CD4-positive, CD25-positive, alpha-beta regulatory T cell (primary cell): Measurements from ENCODE around the gene PPP1CA. TPM values are rescaled to one million over a fixed set of nuclear protein-coding genes. Genes with fewer than 3 reads are reported as not detected.

Source experiments
- ATAC-seq, 2 donors: fragments of 150-1000 bp; cut with Tn5 transposase; one replicate each; pipeline ENCODE4 v1.10.0; 2021; ENCODE audit warnings: low read depth in 2 of 2, moderate number of reproducible peaks in 2 of 2, moderate library complexity in 1 of 2
- DNase-seq, 3 donors: peaks; one replicate each; pipeline versions ENCODE4 v3.0.0 to v3.0.0-alpha.2; 2012 to 2022; ENCODE audit warnings: mixed read lengths in 1 of 3
- H3K27ac ChIP-seq: one replicate; pipeline ENCODE4 v1.7.0; 2013; ENCODE audit warnings: mild to moderate bottlenecking, low read length; ENCODE audit not compliant: insufficient read depth, poor library complexity, severe bottlenecking
- H3K27me3 ChIP-seq: one replicate; pipeline ENCODE4 v1.7.0; 2013; ENCODE audit warnings: low read length; ENCODE audit not compliant: control insufficient read depth, insufficient read depth
- H3K36me3 ChIP-seq: one replicate; pipeline ENCODE4 v1.7.0; 2013; ENCODE audit warnings: mild to moderate bottlenecking, low read length, moderate library complexity; ENCODE audit not compliant: control insufficient read depth, insufficient read depth
- H3K4me1 ChIP-seq: 2 replicates; pipeline ENCODE4 v1.7.0; 2013; ENCODE audit warnings: mild to moderate bottlenecking, low read length; ENCODE audit not compliant: insufficient read depth, control insufficient read depth, poor library complexity, severe bottlenecking
- H3K4me3 ChIP-seq: one replicate; pipeline ENCODE4 v1.7.0; 2013; ENCODE audit warnings: low read depth, mild to moderate bottlenecking, low read length, moderate library complexity
- H3K9me3 ChIP-seq, 2 experiments: 1 replicate in 1 of 2; 2 replicates in 1 of 2; pipeline ENCODE4 v1.7.0; 2013; ENCODE audit warnings: low read length in 2 of 2, mild to moderate bottlenecking in 1 of 2, moderate library complexity in 1 of 2; ENCODE audit not compliant: control insufficient read depth in 2 of 2
- H3K27ac Mint-ChIP-seq, 3 donors: one replicate each; pipeline ENCODE4 v1.8.0; 2020 to 2022; ENCODE audit warnings: mild to moderate bottlenecking in 3 of 3, mixed read lengths in 3 of 3, moderate library complexity in 2 of 3
- H3K27me3 Mint-ChIP-seq: one replicate; pipeline ENCODE4 v1.8.0; 2022; ENCODE audit warnings: mild to moderate bottlenecking, mixed read lengths
- H3K36me3 Mint-ChIP-seq: one replicate; pipeline ENCODE4 v1.8.0; 2020; ENCODE audit warnings: mixed read lengths
- H3K4me1 Mint-ChIP-seq, 4 donors: one replicate each; pipeline ENCODE4 v1.8.0; 2020 to 2022; ENCODE audit warnings: mixed read lengths in 4 of 4, mild to moderate bottlenecking in 1 of 4
- H3K4me3 Mint-ChIP-seq, 4 donors: one replicate each; pipeline ENCODE4 v1.8.0; 2020 to 2022; ENCODE audit warnings: mild to moderate bottlenecking in 4 of 4, mixed read lengths in 4 of 4, moderate library complexity in 3 of 4
- H3K9me3 Mint-ChIP-seq, 7 donors: one replicate each; pipeline ENCODE4 v1.8.0; 2020 to 2022; ENCODE audit warnings: mixed read lengths in 7 of 7, mild to moderate bottlenecking in 3 of 7, moderate library complexity in 2 of 7
- polyA plus RNA-seq, 4 donors: library from polyadenylated mRNA; unstranded; fragments of 300-500 nt; fragmentation: Illumina TruSeq; gene quantifications; one replicate each; pipeline ENCODE4 v1.2.3, GENCODE V29; 2021
- total RNA-seq: library from RNA; stranded (reverse); gene quantifications from one replicate; pipeline ENCODE4 v1.2.3, GENCODE V29; 2022

The PPP1CA gene
- total and polyA plus RNA-seq, 5 donors from 2014 or later: 160 to 762 (median 557) TPM

DNA sequence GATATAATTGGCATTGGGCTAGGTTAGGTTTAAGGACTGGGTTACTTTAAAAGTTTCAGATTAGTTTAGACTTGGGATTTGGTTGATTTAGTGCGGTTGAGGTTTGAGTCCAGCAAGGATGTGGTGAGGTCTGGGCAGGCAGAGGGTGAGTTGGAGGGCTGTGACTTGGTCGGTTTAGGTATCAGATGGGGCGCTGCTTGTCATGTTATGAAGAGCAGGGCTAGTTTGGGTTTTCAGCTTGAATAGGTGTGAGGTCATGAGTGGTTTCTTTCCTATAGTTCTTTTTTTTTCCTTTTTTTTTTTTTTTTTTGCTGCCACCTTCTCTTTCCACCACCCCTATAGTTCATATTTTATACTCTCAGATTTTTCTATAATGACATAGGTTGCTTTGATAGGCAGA lies 33.0 kb downstream of the PPP1CA start:
- Mint-ChIP-seq H3K4me1 (peaks cover 5 to 66% (median 40%) of the 10 kb centered on the region in 4 donors), H3K4me3 (peak overlapping the region in 2 of 4 donors; percentile 29 to 47), H3K9me3 (peaks cover 0 to 1% (median 0%) of the 10 kb centered on the region in 7 donors), H3K27me3 (peaks cover 34% of the 10 kb centered on the region), H3K27ac (peak overlapping the region in 2 of 3 donors; percentile 24 to 38), H3K36me3 (peaks cover 7% of the 10 kb centered on the region)
- H3K9me3 ChIP-seq: no peaks in the 10 kb centered on the region
- H3K27ac ChIP-seq: no peak overlapping the region
- H3K4me3 ChIP-seq: no peak overlapping the region
- peaks cover 33% of the 10 kb centered on the region for H3K4me1 ChIP-seq
- ATAC-seq (no peak), DNase-seq (no peak)
- H3K36me3 ChIP-seq: no peaks in the 10 kb centered on the region
- H3K27me3 ChIP-seq: no peaks in the 10 kb centered on the region

DNA sequence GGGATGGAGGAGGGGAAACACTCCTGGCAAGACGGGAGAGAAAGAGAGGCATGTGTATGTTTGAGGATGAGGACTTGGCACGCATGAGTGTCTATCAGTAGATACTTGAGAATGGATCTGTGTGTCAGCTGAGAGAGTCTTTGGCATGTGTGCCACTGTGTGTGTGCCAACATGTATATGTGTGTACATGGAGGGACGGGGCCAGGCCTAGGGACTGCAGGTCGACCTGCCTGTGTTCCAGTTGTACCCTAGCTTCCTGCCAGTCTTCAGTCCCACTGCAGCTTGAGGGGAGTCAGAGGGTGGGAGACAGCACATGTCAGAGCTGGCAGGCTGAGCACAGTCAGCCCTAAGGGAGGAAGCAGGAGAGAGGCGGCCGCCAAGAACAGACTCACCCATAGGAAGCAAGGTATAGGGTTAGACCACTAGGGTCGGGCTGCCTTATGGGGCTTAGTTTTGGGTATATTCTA lies 33.9 kb downstream of the PPP1CA start:
- Mint-ChIP-seq H3K36me3 (peaks cover 7% of the 10 kb centered on the region), H3K27me3 (peaks cover 30% of the 10 kb centered on the region), H3K9me3 (no peaks in the 10 kb centered on the region), H3K27ac (peak overlapping the region in 2 of 3 donors; percentile 62 to 72), H3K4me1 (peaks cover 5 to 71% (median 40%) of the 10 kb centered on the region in 4 donors), H3K4me3 (peak overlapping the region in 1 of 4 donors; percentile 29)
- DNase-seq: no peak
- no peaks in the 10 kb centered on the region for H3K9me3 ChIP-seq
- no peaks in the 10 kb centered on the region for H3K27me3 ChIP-seq
- H3K27ac ChIP-seq: no peak overlapping the region
- ATAC-seq: no peak
- H3K36me3 ChIP-seq: no peaks in the 10 kb centered on the region
- H3K4me3 ChIP-seq: no peak overlapping the region
- H3K4me1 ChIP-seq: peaks cover 28% of the 10 kb centered on the region

DNA sequence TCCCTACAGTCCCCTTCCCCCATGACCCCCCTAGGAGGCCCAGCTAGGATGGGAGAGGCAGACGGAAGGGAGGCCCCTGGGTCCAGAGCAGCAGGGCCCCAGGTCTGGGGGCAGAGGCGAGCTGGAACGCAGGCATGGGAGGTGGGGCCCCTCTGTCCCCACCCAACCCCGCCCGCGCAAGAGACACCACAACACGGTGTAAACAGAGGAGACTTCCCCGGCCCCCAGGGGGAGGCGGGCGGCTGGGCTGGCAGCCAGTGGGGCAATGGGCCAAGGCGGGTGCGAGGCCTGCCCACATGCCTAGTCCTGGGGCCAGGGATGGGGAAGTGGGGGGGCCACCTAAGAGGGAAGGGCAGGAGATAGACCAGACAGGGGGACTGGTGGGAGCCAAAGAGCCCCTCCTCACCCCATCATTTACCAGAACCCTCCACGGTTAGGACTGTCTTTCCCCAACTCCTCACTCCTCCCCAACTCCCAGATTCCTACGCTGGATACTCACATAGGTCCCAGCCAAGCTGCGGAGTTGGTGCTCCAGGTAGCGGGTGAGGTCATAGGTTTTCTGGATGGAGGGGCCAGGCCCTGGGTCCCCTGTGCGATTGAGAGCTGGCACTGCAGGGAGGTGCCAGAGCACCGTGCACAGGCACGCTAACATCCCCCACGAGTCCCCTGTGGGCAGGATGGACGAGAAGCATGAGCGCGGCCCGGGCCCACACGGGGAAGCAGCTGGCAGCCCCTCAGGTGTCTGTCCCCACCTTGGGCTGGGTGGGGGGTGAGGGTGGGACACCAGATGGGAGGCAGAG lies 34.5 kb downstream of the PPP1CA start:
- ATAC-seq (no peak), DNase-seq (no peak)
- H3K27ac ChIP-seq: no peak overlapping the region
- H3K27me3 ChIP-seq: no peaks in the 10 kb centered on the region
- Mint-ChIP-seq H3K27me3 (peaks cover 30% of the 10 kb centered on the region), H3K4me1 (peaks cover 10 to 73% (median 41%) of the 10 kb centered on the region in 4 donors), H3K9me3 (no peaks in the 10 kb centered on the region), H3K27ac (peak overlapping the region in 2 of 3 donors; percentile 62 to 72), H3K36me3 (peaks cover 7% of the 10 kb centered on the region), H3K4me3 (no peak overlapping the region)
- no peaks in the 10 kb centered on the region for H3K36me3 ChIP-seq
- no peaks in the 10 kb centered on the region for H3K9me3 ChIP-seq
- no peak overlapping the region for H3K4me3 ChIP-seq
- H3K4me1 ChIP-seq: peaks cover 27% of the 10 kb centered on the region

DNA sequence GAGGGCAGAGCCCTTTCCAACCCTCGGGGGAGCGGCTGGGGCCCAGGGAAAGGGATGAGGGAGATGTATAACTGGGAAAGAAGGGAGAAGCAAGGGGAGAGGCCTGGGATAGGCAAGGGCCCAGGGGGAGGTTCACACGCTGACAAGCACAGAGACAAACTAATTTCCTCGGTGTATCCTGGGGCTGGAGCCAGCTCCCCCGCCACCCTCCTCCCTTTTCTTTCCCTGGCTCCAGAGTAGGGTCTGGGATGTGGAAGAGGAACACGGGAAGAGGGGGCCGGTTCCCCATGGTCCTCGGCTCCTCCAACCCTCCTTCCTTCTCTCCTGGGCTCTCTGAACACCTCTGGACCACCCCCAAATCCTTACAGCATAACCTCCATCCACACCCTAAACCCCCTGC lies 35.1 kb downstream of the PPP1CA start:
- DNase-seq (no peak), ATAC-seq (no peak)
- H3K4me3 ChIP-seq: no peak overlapping the region
- H3K4me1 ChIP-seq: peaks cover 21% of the 10 kb centered on the region
- no peak overlapping the region for H3K27ac Mint-ChIP-seq
- H3K27me3 ChIP-seq: no peaks in the 10 kb centered on the region
- H3K9me3 ChIP-seq: no peaks in the 10 kb centered on the region
- peaks cover 15 to 69% (median 39%) of the 10 kb centered on the region in 4 donors for H3K4me1 Mint-ChIP-seq
- peak overlapping the region in 1 of 4 donors; percentile 78 for H3K4me3 Mint-ChIP-seq
- H3K27me3 Mint-ChIP-seq: peaks cover 27% of the 10 kb centered on the region
- H3K9me3 Mint-ChIP-seq: no peaks in the 10 kb centered on the region
- no peaks in the 10 kb centered on the region for H3K36me3 ChIP-seq
- no peak overlapping the region for H3K27ac ChIP-seq
- H3K36me3 Mint-ChIP-seq: peaks cover 7% of the 10 kb centered on the region

DNA sequence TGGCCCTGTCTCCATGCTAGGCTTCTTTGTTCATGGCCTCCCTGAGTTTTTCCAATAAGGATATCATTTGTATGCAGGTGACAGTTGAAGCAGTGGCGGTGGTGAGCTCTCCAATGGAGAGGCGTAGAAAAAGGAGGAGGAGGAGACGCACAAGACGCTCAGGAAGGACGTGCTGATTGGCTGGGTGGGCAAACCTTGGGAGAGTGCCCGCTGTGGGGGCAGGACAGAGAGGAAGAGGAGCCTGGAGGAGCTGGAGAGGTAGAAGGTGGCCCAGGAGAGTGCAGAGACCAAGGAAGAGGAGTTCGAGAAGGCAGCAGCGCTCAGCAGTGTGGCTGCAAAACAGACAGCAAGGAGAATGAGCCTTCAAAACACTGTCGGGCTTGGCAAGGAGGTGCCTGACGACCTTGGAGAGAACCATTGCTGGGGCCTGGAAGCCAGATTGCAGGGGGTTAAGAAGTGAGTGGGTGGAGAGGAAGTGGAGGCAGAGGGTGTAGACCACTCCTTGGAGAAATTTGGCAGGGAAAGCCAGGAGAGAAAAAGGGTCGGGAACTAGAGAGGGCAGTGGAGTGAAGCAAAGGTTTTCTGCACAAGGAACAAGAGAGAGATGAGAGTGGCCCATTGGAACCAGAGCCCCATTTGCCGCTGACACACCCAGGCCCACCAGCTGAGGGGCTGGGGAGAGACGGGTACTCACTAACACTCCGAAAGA lies 35.8 kb downstream of the PPP1CA start:
- H3K4me3 ChIP-seq: no peak overlapping the region
- Mint-ChIP-seq H3K4me3 (peak overlapping the region in 1 of 4 donors; percentile 78), H3K27me3 (peaks cover 20% of the 10 kb centered on the region)

DNA sequence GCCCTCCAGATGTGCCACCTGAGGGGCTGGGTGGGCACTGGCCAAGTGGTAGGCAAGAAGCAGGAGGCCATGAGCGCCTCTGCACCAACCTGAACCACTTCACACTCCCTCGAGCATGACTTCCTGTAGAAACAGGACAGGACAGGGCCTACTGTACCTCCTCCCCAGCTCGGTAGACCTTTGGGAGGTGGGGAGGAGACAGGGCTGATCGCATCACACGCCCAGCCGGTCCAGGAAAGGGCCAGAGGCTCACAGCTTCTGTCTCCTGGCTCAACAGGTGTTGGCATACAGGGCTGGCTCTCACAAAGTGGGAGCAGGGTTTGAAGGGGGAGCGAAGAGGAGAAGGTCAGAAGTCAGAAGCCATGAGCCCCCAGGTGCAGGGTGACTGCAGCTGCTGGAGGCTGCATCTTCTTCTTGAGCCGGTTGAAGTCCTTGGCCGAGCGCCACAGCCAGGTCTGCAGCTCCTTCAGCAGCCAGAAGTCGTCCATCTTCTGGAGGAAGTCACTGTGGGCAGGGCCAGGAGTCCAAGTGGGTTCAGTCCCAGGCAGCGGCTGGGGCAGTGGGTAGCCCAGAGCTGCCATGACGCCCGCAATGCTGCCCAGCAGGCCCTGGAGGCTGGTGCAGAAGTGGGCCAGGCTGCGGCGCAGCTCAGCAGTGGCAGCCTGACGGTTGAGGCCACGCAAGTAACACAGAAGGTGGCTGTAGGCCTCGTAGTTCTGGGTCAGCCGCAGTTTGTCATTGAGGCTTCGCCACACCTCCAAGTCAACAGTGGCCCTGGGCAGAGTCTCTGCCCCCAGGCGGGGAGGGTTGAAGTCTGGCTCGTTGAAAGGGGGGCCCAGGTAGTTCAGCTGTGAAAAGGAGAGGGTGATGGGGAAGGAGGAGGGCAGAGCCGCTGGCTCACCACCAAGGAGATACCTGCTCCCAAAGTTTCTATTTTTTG lies 36.6 kb downstream of the PPP1CA start:
- Mint-ChIP-seq H3K27ac (peak overlapping the region; percentile 6 to 75 (median 70)), H3K27me3 (peaks cover 16% of the 10 kb centered on the region), H3K4me1 (peaks cover 15 to 56% (median 34%) of the 10 kb centered on the region in 4 donors), H3K4me3 (peak overlapping the region in 1 of 4 donors; percentile 73), H3K9me3 (no peaks in the 10 kb centered on the region), H3K36me3 (peaks cover 7% of the 10 kb centered on the region)
- Histone ChIP-seq H3K27me3 (no peaks in the 10 kb centered on the region), H3K36me3 (no peaks in the 10 kb centered on the region), H3K4me3 (no peak overlapping the region), H3K27ac (no peak overlapping the region), H3K4me1 (peaks cover 12% of the 10 kb centered on the region), H3K9me3 (no peaks in the 10 kb centered on the region)
- DNase-seq (no peak), ATAC-seq (no peak)

More for the DNA sequence above, 35.8 kb downstream of the PPP1CA start:
- DNase-seq (no peak), ATAC-seq (no peak)
- Histone ChIP-seq H3K4me1 (peaks cover 14% of the 10 kb centered on the region), H3K36me3 (no peaks in the 10 kb centered on the region), H3K27ac (no peak overlapping the region), H3K27me3 (no peaks in the 10 kb centered on the region), H3K9me3 (no peaks in the 10 kb centered on the region)
- Mint-ChIP-seq H3K9me3 (no peaks in the 10 kb centered on the region), H3K4me1 (peaks cover 15 to 62% (median 36%) of the 10 kb centered on the region in 4 donors), H3K36me3 (peaks cover 7% of the 10 kb centered on the region), H3K27ac (peak overlapping the region; percentile 25 to 72 (median 70))

DNA sequence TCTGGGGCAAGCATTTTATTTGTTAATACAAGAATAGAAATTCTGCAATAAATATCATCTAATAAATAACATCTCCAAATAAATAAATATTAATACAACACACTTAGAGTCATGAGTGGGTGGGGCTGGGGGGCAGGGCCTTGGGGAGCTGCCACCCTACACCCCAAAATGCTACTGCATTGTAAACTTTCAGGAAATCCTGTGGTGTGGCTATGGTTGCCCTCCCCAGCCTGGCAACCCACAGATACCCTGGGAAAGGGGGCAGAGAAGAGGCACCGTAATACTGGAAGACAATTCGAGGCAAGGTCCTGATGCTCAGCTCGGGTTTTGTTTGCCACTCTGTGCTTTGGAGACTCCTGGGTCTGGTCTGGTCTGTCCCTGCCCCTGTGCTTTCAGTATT lies 37.5 kb downstream of the PPP1CA start:
- no peaks in the 10 kb centered on the region for H3K27me3 ChIP-seq
- peaks cover 12% of the 10 kb centered on the region for H3K4me1 ChIP-seq
- DNase-seq (no peak), ATAC-seq (no peak)
- Mint-ChIP-seq H3K4me3 (peak overlapping the region in 1 of 4 donors; percentile 73), H3K4me1 (peaks cover 15 to 48% (median 32%) of the 10 kb centered on the region in 4 donors), H3K36me3 (peaks cover 7% of the 10 kb centered on the region), H3K27me3 (peaks cover 11% of the 10 kb centered on the region), H3K27ac (peak overlapping the region; percentile 6 to 75 (median 58)), H3K9me3 (no peaks in the 10 kb centered on the region)
- H3K4me3 ChIP-seq: no peak overlapping the region
- no peaks in the 10 kb centered on the region for H3K36me3 ChIP-seq
- H3K9me3 ChIP-seq: no peaks in the 10 kb centered on the region
- H3K27ac ChIP-seq: no peak overlapping the region
